ENCODE measurements around the gene FAXDC2. TPM values are rescaled to one million over a fixed set of nuclear protein-coding genes. Genes with fewer than 3 reads are reported as not detected.
A peak's percentile ranks its signal among the peaks of the same experiment; 100 is the strongest.

Gene FAXDC2
- total RNA-seq, 1 donor from 2014 or later: 11.4 TPM

DNA sequence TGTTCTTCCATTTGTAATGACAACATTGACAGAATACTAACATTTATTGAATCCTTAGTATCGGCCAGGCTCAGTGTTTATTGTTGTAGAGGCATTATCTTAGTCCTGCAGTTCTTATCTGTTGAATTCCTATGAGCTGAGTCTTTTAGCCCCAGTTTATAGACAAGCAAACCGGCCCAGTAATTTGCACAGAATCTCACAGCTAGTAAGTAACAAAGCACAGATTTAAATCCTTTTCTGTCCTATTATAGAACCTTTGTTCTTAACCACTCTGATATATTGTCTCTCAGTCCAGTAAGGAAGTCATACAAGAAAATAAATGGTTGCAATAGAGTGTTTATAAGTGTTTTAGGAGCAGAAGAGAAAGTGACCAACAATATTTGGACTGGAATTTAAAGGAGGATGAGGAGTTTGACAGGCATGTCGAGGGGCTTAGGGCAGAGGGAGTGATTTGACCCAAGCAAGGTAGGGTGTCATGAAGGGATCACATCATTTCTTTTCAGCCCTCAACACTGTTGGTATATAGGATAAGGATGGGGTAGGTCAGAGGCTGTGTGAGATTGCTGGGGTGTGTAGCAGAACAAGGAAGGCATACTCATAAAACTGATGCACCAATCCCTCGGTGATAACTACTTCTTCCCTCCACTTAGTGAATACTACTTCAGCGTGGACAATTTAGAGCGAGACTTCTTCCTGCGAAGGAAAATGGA lies 55.7 kb downstream of the FAXDC2 start:
- DNase-seq: peak; percentile 29

GRCh38 chr5:154793599-154794524 lies 56.5 kb downstream of the FAXDC2 start:
- DNase-seq: no peak

DNA sequence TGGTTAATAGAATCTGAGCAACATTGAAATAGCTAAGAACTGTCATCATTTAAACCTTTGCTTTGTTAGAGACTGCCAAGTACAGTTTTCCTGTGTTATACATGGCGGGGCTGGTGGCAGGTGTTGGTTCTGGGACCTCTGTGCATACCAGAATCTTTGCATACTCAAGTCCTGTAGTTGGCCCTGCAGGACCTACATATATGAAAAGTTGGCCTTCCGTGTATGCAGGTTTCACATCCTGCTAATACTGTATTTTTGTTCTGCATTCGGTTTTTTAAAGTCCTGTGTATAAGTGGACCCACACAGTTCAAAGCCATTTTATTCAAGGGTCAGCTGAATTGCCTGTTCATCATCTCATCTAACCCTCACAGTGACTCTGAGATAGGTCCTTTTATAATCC lies 58.9 kb downstream of the FAXDC2 start:
- no peak for DNase-seq

- DNase-seq: no peak
These were observed 62.2 kb downstream of the FAXDC2 start for GRCh38 chr5:154788212-154788611.

DNA sequence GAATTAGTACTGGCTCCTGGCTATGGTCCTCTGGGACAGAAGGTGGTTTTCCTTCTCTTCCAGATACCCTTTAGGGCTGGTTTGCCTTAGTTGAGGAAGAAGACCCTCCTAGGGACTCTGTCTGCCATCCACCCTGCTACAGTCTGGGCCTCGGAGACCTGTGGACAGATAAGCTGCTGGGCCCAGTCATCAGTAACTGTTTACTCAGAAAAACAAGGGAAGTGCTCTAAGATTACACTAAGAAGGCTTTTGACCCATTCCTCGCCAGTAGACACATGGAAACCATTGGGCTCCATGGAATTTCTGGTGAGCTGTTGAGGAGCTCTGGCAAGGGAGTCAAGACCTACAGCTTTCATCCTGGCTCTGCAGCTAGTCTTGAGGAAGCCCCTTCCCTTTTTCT lies 64.0 kb downstream of the FAXDC2 start:
- no peak for DNase-seq

GRCh38 chr5:154784856-154785255 lies 65.5 kb downstream of the FAXDC2 start:
- DNase-seq: no peak

DNA sequence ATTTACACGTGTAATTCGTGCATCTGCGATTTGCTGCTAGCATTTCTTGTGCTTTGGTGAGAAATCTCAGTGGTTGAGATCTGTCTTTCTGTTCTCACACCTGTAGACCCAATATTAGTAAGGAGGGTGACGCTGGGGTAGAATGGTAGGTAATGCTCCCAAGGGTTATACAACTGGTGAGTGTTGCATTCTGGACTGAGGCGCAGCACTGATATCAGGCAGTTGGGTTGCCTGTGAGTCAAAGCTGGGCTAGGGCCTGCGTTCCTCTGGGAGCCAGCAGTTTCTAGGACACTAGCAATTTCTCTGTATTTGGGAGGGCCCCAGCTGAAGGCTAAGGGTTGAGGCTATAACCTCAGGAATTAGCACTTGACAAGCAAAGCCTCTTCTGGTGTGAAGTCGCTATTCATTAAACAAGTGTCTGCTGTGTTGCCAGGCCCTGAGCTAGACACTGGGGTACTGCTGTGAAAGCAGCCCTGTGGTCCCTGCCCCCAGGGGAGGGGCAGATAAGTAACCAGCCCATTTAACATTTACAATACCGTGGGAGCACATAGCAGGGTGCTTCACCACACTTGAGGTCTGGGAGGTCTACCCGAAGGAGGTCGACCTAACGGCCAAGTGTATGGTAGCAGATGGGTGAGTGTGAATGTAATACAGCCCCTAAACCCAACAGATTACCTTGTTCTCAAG lies 66.5 kb downstream of the FAXDC2 start:
- DNase-seq: no peak

DNA sequence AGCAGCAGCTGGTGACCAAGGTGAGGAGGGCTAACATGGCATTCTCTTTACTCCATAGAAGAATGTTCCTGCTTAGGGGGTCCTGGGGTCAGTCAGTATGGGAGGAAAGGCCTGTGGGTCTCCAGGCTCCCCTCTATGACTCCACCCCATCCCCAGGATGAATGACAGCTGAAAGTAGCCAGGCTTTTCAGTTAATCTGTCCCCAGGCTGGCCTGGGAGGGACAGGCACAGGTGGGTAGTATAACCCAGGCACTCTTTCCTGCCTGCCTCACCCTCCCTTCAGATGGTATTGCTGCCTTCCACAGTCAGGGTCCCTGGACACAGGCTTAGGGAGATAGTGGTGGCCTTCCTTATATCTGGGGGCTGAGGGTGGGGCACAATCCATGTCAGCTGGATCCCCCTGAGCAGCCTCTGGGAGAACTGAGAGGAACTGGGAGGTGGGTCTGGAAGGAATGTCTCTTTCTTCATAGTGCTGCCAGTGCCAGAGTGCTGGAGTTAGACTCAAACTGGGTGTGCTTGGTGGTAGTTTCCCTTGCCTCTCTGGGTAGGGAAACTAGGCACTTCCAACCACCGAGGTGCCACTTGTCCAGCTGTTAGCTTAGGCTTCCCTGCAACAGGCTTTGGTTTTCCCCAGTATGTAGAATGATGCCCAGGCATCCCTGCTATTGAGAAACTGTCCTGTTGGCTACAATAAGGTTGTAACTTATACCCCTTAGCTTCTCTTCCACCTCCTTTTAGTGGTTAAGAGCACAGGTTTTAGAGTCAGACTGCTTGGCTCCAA lies 67.4 kb downstream of the FAXDC2 start:
- no peak for DNase-seq

GRCh38 chr5:154782326-154782725 lies 68.1 kb downstream of the FAXDC2 start:
- DNase-seq: no peak

DNA sequence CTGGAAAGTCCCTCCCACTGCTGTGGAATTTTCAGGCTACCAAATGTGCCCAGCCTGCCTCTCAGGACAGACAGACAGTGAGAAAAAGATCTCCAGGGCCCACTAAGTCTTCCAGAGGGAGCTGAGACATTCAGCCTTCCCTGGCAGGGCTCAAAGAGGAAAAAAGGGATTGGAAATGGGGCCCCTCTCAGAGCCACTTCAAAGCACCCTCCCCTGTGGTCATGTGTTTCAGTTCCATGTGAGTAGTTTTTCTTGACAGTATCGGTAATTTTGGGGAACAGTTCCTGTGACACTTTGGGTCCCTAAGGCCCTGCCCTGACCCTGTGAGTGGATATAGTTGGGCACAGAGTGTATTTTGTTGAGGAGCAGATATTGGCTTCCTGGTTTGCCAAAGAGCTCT lies 70.3 kb downstream of the FAXDC2 start:
- DNase-seq: no peak

DNA sequence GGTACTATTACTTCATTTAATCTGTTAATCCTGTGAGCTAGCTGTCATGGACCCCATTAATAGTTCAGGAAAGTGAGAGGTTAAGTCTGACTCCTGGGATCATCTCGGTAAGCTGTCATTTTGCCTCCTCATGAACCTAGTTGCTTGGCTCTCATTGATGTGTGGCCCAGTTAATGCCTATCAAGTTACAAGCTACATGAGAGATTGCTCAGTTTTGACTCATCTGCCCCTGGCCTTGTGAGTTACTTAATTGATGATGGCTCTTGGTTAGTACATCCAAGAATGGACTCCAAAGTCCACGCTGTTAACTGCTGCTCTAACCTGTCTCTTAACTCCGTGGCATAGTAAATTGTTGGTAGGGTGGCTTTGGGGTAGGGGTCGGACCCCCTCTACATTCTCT lies 71.3 kb downstream of the FAXDC2 start:
- no peak for DNase-seq

DNA sequence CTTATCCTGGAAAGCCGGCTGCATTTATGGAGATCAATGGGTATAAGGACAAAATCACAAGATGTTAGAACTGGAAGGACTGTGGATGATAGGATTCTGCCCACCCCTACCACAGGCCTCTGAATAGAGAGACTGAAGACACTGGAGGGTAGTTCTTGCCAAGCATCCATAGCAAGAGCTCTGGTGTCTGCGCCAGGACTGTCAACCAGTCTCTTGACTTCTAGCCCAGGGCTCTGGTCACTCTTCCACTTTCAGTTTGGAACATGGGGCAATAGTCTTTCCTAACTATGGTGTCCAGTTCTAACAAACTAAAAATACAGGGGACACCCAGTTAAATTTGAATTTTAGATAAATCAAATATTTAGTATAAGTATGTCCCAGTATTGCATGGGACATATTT lies 71.9 kb downstream of the FAXDC2 start:
- DNase-seq: no peak

- DNase-seq: no peak
These were observed 74.2 kb downstream of the FAXDC2 start for GRCh38 chr5:154776167-154776566.

- DNase-seq: no peak
These were observed 77.1 kb downstream of the FAXDC2 start for GRCh38 chr5:154773326-154773725.

- peak; percentile 61 for DNase-seq
These were observed 79.0 kb downstream of the FAXDC2 start for GRCh38 chr5:154771383-154771901.

GRCh38 chr5:154770111-154770510 lies 80.3 kb downstream of the FAXDC2 start:
- no peak for DNase-seq

Other genes with a start within 250 kb of the FAXDC2 start
- 43.7 and 82.4 TPM in 2 replicates for gene LARP1, start 95.2 kb downstream of the FAXDC2 start, total RNA-seq
- 106 and 114 TPM in 2 replicates for gene CNOT8, start 8.0 kb upstream of the FAXDC2 start, total RNA-seq
- gene GEMIN5, start 87.6 kb upstream of the FAXDC2 start, total RNA-seq: 19.7 and 27.5 TPM in 2 replicates
- 24.0 and 35.6 TPM in 2 replicates for gene MRPL22, start 90.5 kb upstream of the FAXDC2 start, total RNA-seq
- 0.17 and 0.42 TPM in 2 replicates for gene KIF4B, start 163.2 kb upstream of the FAXDC2 start, total RNA-seq

All from dermis blood vessel endothelial cell (primary cell).